Neural cell (in vitro differentiated cells): ENCODE results near the gene DDX53.

Experiments
- CTCF ChIP-seq: fragments of 450-650 bp; IDR thresholded peaks from 2 replicates; pipeline ENCODE4 v1.5.1; 2014; ENCODE audit warnings: antibody characterized with exemption, mild to moderate bottlenecking, moderate library complexity; ENCODE audit not compliant: poor library complexity, severe bottlenecking
- EZH2 ChIP-seq: fragments of 200-600, 300-800 bp; shearing (Covaris generic), sonication (generic); IDR thresholded peaks from 2 replicates; pipeline ENCODE4 v1.6.1; 2014; ENCODE audit warnings: antibody characterized with exemption, low read length, borderline replicate concordance, mild to moderate bottlenecking; ENCODE audit not compliant: insufficient read depth, poor library complexity, severe bottlenecking
- RAD21 ChIP-seq: fragments of 450-650 bp; conservative IDR thresholded peaks from 2 replicates; pipeline ENCODE4 v1.6.1; 2014; ENCODE audit warnings: antibody characterized with exemption, mild to moderate bottlenecking, moderate library complexity
- TAF1 ChIP-seq: IDR thresholded peaks from 2 replicates; pipeline ENCODE4 v1.6.1; 2012; ENCODE audit warnings: low read depth

GRCh38 chrX:23012636-23013035 is 12.9 kb downstream of the DDX53 start:
- TF ChIP-seq CTCF (no peak), EZH2 (no peak), RAD21 (no peak), TAF1 (no peak)
